ENCODE measurements around the gene PSD.

The PSD gene

GRCh38 chr10:102382871-102383270 lies 35.7 kb downstream of the PSD start:
- no peaks in the 10 kb centered on the region for H3K27me3 ChIP-seq (replicated peaks)
- in situ Hi-C loops (cut with HindIII; ENCODE audit: low pct_ligation_motif_present, low sequenced_read_pairs) = no loop called here
- peaks cover 52% of the 10 kb centered on the region for H3K36me3 ChIP-seq (replicated peaks)
- DNase-seq = no peak
- no peak overlapping the region for H3K27ac ChIP-seq
- no peak for TF ChIP-seq CTCF (IDR thresholded peaks at IDR 0.05; ENCODE audit: low read depth, low read length, missing control alignments)
- no peak overlapping the region for H3K4me3 ChIP-seq (ENCODE audit: low read depth, low read length)

GRCh38 chr10:102381983-102382382 lies 36.6 kb downstream of the PSD start:
- in situ Hi-C loops (cut with HindIII; ENCODE audit: low pct_ligation_motif_present, low sequenced_read_pairs) = no loop called here
- H3K27ac ChIP-seq = no peak overlapping the region
- TF ChIP-seq CTCF (IDR thresholded peaks at IDR 0.05; ENCODE audit: low read depth, low read length, missing control alignments) = no peak
- H3K27me3 ChIP-seq (replicated peaks) = no peaks in the 10 kb centered on the region
- H3K4me3 ChIP-seq (ENCODE audit: low read depth, low read length) = no peak overlapping the region
- H3K36me3 ChIP-seq (replicated peaks) = peaks cover 59% of the 10 kb centered on the region
- no peak for DNase-seq

- DNase-seq = no peak
- H3K36me3 ChIP-seq (replicated peaks) = peaks cover 82% of the 10 kb centered on the region
- no peak for TF ChIP-seq CTCF (IDR thresholded peaks at IDR 0.05; ENCODE audit: low read depth, low read length, missing control alignments)
Observed at GRCh38 chr10:102379383-102379782, 39.2 kb downstream of the PSD start.

DNA sequence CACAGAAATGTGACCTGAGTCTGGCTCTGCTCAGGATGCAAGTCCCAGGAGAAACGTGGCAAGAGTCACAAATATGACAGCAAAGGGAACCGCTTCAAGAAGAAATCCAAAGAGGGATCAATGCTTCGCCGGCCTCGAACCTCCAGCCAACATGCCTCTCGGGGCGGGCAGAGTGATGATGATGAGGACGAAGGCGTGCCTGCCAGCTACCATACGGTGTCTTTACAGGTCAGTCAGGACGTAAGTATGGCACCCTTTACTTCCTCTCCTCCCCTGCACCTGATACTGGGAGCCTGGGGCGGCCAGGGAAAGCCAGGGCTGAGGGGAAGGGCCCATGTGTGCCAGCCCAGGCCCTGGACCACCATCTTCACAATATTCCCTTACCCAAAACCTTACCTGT lies 41.7 kb downstream of the PSD start:
- no peak for TF ChIP-seq CTCF (IDR thresholded peaks at IDR 0.05; ENCODE audit: low read depth, low read length, missing control alignments)
- no peak for DNase-seq

More at GRCh38 chr10:102379383-102379782, 39.2 kb downstream of the PSD start:
- no peaks in the 10 kb centered on the region for H3K27me3 ChIP-seq (replicated peaks)
- in situ Hi-C loops (cut with HindIII; ENCODE audit: low pct_ligation_motif_present, low sequenced_read_pairs) = no loop called here
- no peak overlapping the region for H3K4me3 ChIP-seq (ENCODE audit: low read depth, low read length)
- no peak overlapping the region for H3K27ac ChIP-seq

DNA sequence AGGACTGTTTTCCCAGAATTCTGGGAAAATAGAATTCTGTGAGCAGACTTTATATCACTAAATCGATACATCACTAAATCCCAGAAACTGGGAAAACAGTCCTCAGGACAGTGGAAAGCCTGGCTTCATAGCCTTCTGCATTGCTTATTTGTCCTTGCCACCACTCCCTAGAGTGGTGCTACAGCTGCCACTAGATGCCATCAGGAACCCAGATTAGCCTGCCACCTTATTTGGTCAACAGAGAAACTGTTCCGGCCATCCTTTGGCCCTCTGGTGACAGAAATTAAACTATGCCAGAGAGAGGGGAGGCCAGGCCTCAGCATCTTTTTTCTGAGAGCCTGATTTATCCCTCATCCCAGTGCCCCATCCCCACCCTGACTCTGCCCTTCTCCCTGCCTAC lies 42.7 kb downstream of the PSD start:
- Histone ChIP-seq H3K27me3 (replicated peaks) (no peaks in the 10 kb centered on the region), H3K27ac (no peak overlapping the region), H3K36me3 (replicated peaks) (peaks cover 81% of the 10 kb centered on the region), H3K4me3 (ENCODE audit: low read depth, low read length) (no peak overlapping the region)
- no peak for TF ChIP-seq CTCF (IDR thresholded peaks at IDR 0.05; ENCODE audit: low read depth, low read length, missing control alignments)
- in situ Hi-C loops (cut with HindIII; ENCODE audit: low pct_ligation_motif_present, low sequenced_read_pairs) = no loop called here
- no peak for DNase-seq

More for the DNA sequence above, 41.7 kb downstream of the PSD start:
- Histone ChIP-seq H3K27ac (no peak overlapping the region), H3K27me3 (replicated peaks) (no peaks in the 10 kb centered on the region), H3K4me3 (ENCODE audit: low read depth, low read length) (no peak overlapping the region), H3K36me3 (replicated peaks) (peaks cover 86% of the 10 kb centered on the region)
- in situ Hi-C loops (cut with HindIII; ENCODE audit: low pct_ligation_motif_present, low sequenced_read_pairs) = no loop called here

DNA sequence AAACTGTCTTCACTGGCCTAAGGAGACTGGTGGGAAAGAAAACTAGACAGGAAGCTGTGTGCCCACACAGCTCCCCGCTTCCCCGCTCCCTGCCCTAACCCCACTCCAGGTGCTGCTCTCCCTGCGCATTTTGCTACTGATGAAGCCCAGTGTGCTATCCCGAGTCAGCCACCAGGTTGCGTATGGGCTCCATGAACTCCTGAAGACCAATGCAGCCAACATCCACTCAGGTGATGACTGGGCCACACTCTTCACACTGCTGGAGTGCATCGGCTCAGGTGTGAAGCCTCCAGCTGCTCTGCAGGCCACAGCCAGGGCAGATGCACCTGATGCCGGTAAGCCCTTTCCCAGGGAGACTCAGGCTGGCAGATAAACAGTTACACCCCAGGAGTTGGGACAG lies 43.3 kb downstream of the PSD start:
- in situ Hi-C loops (cut with HindIII; ENCODE audit: low pct_ligation_motif_present, low sequenced_read_pairs) = no loop called here
- TF ChIP-seq CTCF (IDR thresholded peaks at IDR 0.05; ENCODE audit: low read depth, low read length, missing control alignments) = peak; percentile 27
- DNase-seq = no peak
- Histone ChIP-seq H3K4me3 (ENCODE audit: low read depth, low read length) (no peak overlapping the region), H3K27ac (no peak overlapping the region), H3K27me3 (replicated peaks) (no peaks in the 10 kb centered on the region), H3K36me3 (replicated peaks) (peaks cover 81% of the 10 kb centered on the region)

All from brain microvascular endothelial cell (primary cell).